OCI-LY7 (cell line): ENCODE data around the gene NTMT1.

Experiments
- CTCF ChIP-seq: fragments of 200-600 bp; sonication (generic); conservative IDR thresholded peaks from 2 replicates; pipeline ENCODE4 v1.5.1; 2014; ENCODE audit warnings: mild to moderate bottlenecking, antibody characterized with exemption, low read length, moderate library complexity, mixed read lengths
- EZH2phosphoT487 ChIP-seq: fragments of 200-600 bp; sonication (generic); IDR thresholded peaks from 2 replicates; pipeline ENCODE4 v1.6.1; 2018; ENCODE audit warnings: low read depth, borderline replicate concordance, mild to moderate bottlenecking, mixed run types, antibody characterized with exemption, low read length, moderate library complexity, mixed read lengths

- TF ChIP-seq CTCF (no peak), EZH2phosphoT487 (no peak)
These were observed 43.1 kb upstream of the NTMT1 start for GRCh38 chr9:129582855-129583254.
